Stimulated activated naive CD4-positive, alpha-beta T cell treated with Interleukin-2 at 50 U/mL for 16 hours (primary cell): ENCODE measurements around the gene PPP1R7.
"Not testable (repeated sequence)": the region's sequence is repeated elsewhere in the genome, so short reads cannot be mapped to it uniquely, and the experiment has no call there.

Source experiments
- DNase-seq: peaks from one replicate; lab custom pipeline; 2025; lab: John Stamatoyannopoulos, UW

Gene PPP1R7

GRCh38 chr2:241149925-241150659, at the start of gene PPP1R7:
PPP1R7 (plus strand) TSS chr2:241150467; CDS start chr2:241150496, 29 bp downstream.
- DNase-seq: peak; percentile 95

- peak; percentile 84 for DNase-seq
Observed at GRCh38 chr2:241102239-241102803, 47.9 kb upstream of the PPP1R7 start, which contains the start of gene MTERF4. MTERF4 (minus strand) TSS chr2:241102287; CDS start chr2:241102273, 14 bp downstream.

- DNase-seq: no peak
Observed at GRCh38 chr2:241103176-241103595, 47.1 kb upstream of the PPP1R7 start.

- not testable (repeated sequence) for DNase-seq
Observed at GRCh38 chr2:241104611-241105010, 45.7 kb upstream of the PPP1R7 start.

- no peak for DNase-seq
Observed at GRCh38 chr2:241105641-241106040, 44.6 kb upstream of the PPP1R7 start.

GRCh38 chr2:241107031-241107783, 43.1 kb upstream of the PPP1R7 start:
- DNase-seq: no peak

- DNase-seq: no peak
Observed at GRCh38 chr2:241108271-241109209, 41.7 kb upstream of the PPP1R7 start.

- no peak for DNase-seq
Observed at GRCh38 chr2:241109210-241110088, 40.8 kb upstream of the PPP1R7 start.

- DNase-seq: no peak
Observed at GRCh38 chr2:241110089-241110606, 40.1 kb upstream of the PPP1R7 start.

- DNase-seq: no peak
Observed at GRCh38 chr2:241110607-241111439, 39.4 kb upstream of the PPP1R7 start.

GRCh38 chr2:241111440-241111805, 38.8 kb upstream of the PPP1R7 start:
- DNase-seq: no peak

GRCh38 chr2:241112046-241112445, 38.2 kb upstream of the PPP1R7 start:
- no peak for DNase-seq

GRCh38 chr2:241112592-241112991, 37.7 kb upstream of the PPP1R7 start:
- no peak for DNase-seq

- no peak for DNase-seq
Observed at GRCh38 chr2:241114836-241115235, 35.4 kb upstream of the PPP1R7 start.

GRCh38 chr2:241115361-241115760, 34.9 kb upstream of the PPP1R7 start:
- no peak for DNase-seq

- DNase-seq: no peak
Observed at GRCh38 chr2:241116606-241117560, 33.4 kb upstream of the PPP1R7 start.

GRCh38 chr2:241118737-241119505, 31.3 kb upstream of the PPP1R7 start:
- no peak for DNase-seq

GRCh38 chr2:241120440-241120839, 29.8 kb upstream of the PPP1R7 start:
- no peak for DNase-seq
